HUDEP-2 (cell line): ENCODE results near the gene DHX30.
"Not testable (repeated sequence)": the region's sequence is repeated elsewhere in the genome, so short reads cannot be mapped to it uniquely, and the experiment has no call there.

Experiments used
- DNase-seq, 76 experiments: peaks; one replicate each; lab custom pipeline; 2025; ENCODE audit not compliant: unreplicated experiment in 76 of 76; lab: John Stamatoyannopoulos, UW

Gene DHX30

GRCh38 chr3:47799733-47800132 lies 3.2 kb upstream of the DHX30 start:
- DNase-seq, result peak in 4 of 76 experiments; percentile 4 to 9 (median 4)

- peak in 4 of 76 experiments; percentile 11 to 54 (median 49) for DNase-seq
Observed at GRCh38 chr3:47803480-47804025, 615 bp downstream of the DHX30 start.

GRCh38 chr3:47804577-47804976 lies 1.6 kb downstream of the DHX30 start:
- no peak for DNase-seq

GRCh38 chr3:47813551-47814177 lies 10.7 kb downstream of the DHX30 start:
- DNase-seq, result no peak

- DNase-seq, result no peak
Observed at GRCh38 chr3:47817609-47818008, 14.7 kb downstream of the DHX30 start.

- DNase-seq, result peak in 69 of 76 experiments; percentile 20 to 79 (median 58)
Observed at GRCh38 chr3:47824541-47825473, 21.9 kb downstream of the DHX30 start.

GRCh38 chr3:47825590-47825989 lies 22.7 kb downstream of the DHX30 start:
- no peak for DNase-seq

- DNase-seq, result not testable (repeated sequence)
Observed at GRCh38 chr3:47829482-47829881, 26.5 kb downstream of the DHX30 start.

GRCh38 chr3:47836986-47837385 lies 34.0 kb downstream of the DHX30 start:
- DNase-seq, result no peak

GRCh38 chr3:47838503-47838902 lies 35.6 kb downstream of the DHX30 start:
- no peak for DNase-seq

GRCh38 chr3:47841786-47842349 lies 38.9 kb downstream of the DHX30 start:
- no peak for DNase-seq

GRCh38 chr3:47846186-47846879 lies 43.4 kb downstream of the DHX30 start:
- no peak for DNase-seq

GRCh38 chr3:47846880-47847248 lies 43.9 kb downstream of the DHX30 start:
- no peak for DNase-seq

- DNase-seq, result no peak
Observed at GRCh38 chr3:47847260-47847659, 44.3 kb downstream of the DHX30 start.

GRCh38 chr3:47847801-47848518 lies 45.0 kb downstream of the DHX30 start:
- DNase-seq, result no peak

- DNase-seq, result no peak
Observed at GRCh38 chr3:47848599-47849117, 45.7 kb downstream of the DHX30 start.

GRCh38 chr3:47849186-47849698 lies 46.3 kb downstream of the DHX30 start:
- no peak for DNase-seq

- no peak for DNase-seq
Observed at GRCh38 chr3:47849699-47850563, 47.0 kb downstream of the DHX30 start.
